Kidney capillary endothelial cell (primary cell): ENCODE results near the gene PAM.
"Not testable (repeated sequence)": the region's sequence is repeated elsewhere in the genome, so short reads cannot be mapped to it uniquely, and the experiment has no call there.

Source experiments
- DNase-seq: peaks from one replicate; pipeline ENCODE4 v3.0.0-alpha.2; 2018; ENCODE audit warnings: low spot score

Gene PAM

DNA sequence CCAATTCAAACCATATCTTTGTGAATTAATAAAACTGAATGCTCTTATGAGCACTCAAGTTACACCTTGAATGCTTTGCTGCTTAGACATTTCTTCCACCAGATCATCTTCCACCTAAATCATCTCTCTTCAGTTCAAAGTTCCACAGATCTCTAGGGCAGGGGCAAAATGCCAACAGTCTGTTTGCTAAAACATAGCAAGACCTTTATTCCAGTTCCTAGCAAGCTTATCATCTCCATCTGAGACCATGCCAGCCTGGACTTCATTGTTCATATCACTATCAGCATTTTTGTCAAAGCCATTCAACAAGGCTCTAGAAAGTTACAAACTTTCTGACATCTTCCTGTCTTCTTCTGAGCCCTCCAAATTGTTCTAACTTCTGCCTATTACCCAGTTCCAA, 245.0 kb downstream of the PAM start:
- DNase-seq = no peak

DNA sequence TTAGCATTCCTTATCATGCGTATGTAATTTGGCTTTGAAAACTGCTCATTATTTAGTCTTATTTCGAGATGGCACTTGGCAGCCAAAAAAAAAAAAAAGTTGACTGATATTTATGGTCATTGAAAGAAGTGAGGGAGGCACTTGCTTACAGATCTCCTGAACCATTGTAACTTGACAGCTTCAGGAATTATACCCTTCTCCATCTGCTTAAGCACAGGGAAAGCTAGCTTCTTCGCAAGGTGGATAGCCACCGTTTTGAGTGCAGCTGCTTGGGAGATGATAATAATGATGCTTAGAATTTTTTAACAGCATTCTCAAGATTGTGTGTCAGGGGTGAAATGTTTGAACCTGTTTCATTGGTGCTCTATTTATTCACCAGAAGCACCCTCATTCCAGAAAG, 248.8 kb downstream of the PAM start:
- DNase-seq = no peak

DNA sequence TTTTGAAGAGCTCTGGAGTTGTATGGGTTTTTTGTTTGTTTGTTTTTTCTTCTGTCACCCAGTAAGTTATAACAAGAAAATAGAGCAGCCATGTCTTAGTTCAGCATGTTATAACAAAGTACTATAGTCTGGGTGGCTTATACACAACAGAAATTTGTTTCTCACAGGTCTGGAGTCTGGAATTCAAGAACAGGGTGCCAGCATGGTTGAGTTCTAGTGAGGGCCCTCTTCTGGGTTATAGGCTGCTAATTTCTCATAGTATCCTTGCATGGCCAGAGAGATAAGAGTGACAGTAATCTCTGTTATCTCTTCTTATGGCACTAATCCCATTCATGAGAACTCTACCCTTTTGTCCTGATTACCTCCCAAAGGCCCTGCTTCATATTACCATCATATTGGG, 250.2 kb downstream of the PAM start:
- no peak for DNase-seq

DNA sequence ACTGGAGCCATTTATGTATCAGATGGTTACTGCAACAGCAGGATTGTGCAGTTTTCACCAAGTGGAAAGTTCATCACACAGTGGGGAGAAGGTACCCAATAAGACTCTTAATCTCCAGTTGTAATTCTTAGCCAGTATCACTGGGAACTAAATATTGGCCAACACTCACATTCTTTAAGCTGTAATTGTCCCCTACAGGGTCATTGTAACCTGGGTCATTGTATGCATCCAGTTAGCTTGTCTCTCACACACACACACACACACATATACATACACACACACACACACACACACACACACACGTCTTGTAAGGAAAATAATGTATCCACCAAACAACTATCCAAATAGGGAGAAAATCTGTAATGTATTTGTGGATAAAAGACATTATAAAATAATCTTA, 251.8 kb downstream of the PAM start:
- DNase-seq = no peak

DNA sequence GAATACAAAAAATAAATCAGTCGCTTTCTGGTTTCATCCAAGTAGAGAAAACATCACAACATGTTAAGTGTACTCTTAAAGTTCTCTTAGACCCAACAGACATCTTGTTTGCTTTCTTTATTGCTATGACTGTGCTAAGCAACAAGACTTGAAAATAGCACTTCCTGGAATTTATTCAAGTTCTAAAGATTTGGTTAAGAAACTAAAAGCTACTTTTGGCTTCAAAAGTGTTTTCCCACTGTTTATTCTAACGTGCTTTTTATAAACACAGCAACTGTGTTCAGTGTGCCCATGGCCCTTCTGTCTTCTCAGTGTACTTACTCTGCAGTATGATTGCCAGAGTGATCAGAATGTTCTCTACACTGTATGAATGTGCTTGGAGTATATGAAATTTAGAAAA, 255.1 kb downstream of the PAM start:
- no peak for DNase-seq

DNA sequence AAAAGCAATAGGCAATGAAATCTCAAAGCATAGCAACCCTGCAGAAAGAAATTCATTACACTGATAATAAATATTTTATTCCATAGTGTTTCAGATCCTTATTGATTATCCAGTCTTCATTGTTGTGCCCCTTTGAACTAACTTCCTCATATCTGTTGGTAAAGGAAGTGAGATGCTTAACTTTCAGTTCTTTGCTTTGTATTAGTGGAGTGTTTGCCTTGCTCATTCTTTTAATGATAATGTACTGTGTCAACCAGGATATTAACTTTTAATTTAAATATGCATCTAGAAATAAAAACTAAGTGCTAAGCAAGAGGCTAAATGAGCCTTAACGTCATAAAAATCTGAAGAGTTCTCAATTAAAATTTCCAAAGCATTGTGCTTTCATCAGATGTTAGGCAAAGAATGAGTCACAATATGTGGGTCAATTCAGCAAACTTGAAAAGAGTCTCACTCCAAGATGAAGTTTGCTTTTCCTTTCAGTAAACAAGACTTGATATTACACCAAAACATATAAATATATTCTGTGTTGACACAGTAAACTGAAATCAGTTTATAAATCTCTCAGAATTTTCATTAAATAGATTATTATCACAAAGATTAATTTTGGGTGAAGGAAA, 258.9 kb downstream of the PAM start:
- DNase-seq = no peak

DNA sequence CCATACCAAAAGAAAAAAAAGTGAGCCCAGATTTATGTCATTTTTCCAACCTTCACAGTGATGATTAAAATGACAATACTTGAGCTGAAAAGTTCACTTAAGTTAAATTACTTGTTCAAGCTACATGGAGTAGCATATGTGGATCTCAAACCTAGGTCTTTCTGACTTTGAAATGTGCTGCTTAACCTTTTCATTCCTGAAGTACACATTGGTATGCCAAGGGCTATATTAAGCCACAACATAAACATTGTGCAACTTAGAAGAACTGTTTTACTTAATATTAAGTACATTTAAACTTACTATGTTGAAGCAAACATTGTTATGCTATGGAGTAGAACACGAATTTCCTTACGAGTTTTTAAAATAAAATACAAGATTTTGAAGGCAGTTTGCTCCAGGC, 259.9 kb downstream of the PAM start:
- no peak for DNase-seq

DNA sequence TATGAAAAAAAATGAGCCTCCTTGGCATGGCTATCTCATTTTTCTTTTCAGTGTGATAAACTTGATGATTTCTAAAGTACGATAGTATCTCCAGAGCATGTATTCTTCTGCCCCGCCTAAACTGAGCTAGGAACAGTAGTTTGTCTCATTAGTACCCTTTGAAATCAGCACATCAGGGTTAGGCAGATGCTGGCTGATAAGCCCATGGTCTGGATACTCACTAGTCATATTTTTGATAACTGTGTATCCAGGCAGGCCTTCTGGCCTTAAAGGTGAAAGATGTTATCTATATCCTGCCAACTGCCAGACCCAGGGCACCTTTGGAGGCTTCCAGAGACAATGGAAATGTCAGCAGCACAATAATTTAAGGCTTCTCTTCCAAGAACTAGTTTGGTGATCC, 261.1 kb downstream of the PAM start:
- no peak for DNase-seq

DNA sequence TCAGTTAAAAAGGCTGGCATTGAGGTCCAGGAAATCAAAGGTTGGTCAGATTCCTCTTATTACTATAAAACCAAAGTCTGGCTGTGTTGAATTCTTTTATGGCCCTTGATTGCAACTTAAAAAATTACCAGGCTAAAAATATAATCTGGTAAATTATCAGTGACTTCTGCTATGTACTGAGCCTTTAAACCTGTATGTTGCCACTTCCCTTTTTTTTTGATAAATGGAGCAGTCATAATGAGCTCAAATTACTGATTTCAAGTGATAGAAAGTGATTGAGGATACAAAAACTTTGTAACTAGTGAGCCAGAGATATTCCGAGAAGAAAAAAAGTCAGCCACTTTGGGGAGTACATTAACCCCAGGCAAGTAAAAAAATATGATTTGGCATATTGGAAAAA, 264.7 kb downstream of the PAM start:
- DNase-seq = no peak

DNA sequence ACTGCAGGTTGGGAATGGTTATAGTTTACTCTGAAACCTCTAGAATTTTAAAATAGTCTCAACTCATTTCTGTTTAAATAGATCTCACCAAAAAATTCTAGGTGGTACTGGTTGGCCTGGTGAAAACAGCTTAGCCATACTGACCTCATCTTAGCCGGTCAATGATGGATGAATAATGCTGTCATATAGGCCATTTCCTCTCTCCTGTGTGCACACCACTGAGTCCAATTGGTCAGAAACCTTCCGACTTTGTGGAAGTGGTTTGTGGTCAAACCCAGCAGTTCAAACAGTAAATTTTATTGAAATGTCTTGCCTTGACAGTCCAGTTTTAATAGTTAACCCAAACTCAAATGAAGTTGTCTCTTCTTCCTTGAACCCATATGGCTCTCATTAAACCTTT, 266.2 kb downstream of the PAM start:
- DNase-seq = no peak

DNA sequence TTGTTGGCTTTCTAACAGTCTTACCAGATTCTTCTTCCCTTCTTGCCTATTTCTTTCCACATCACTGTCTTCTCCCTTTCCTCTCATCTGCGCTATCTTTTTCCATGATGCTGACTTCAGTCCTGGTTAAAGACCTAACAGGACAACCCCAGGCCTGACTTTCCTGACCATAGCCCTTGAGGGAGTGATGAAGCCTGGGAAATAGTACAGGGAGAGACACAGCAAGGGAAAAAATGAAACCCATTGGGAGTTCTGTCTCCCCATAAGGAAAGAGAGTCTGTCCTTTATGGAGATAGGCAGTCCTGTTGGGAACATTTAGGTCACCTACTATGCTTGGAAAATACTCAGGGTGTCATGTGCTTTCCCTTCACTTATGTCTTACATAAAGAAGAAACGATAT, 272.2 kb downstream of the PAM start:
- DNase-seq = no peak

DNA sequence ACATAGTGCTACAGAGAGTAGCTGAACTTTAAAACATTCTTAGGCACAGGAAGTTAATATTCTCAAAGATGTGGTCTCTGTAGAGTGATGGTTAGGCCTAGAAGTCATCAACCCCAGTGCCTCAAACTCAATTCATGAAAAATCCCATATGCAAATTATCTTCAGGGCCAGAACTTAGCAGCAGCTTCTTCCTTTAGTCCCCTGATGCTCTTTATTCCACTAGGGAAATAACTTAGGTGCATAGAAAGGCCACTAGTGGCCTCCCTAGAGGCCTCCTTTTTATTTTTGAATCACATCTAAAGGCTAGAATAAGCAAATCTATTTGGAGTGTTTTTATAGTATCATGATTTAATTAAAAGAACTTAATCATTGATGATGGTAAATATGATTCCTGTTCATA, 276.5 kb downstream of the PAM start:
- no peak for DNase-seq

DNA sequence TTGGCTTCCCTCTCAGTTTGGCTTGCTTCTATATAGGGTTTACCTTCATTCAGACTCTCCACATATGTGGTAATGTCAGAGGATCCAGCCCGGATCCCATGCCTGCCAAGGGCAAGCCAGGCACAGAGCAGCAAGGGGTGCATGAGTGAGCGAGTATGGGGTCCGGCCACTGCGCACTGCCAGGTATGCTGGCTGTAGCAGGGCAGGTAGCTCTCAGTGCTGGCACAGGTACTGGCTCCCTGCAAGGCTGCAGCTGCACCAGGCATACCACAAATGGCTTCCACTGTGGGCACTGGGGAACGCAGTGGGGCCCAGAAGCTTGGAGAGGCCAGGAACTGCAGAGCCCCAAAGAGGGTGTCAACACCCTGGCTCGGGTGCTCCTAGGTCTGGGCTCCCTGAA, 278.6 kb downstream of the PAM start:
- DNase-seq = no peak

DNA sequence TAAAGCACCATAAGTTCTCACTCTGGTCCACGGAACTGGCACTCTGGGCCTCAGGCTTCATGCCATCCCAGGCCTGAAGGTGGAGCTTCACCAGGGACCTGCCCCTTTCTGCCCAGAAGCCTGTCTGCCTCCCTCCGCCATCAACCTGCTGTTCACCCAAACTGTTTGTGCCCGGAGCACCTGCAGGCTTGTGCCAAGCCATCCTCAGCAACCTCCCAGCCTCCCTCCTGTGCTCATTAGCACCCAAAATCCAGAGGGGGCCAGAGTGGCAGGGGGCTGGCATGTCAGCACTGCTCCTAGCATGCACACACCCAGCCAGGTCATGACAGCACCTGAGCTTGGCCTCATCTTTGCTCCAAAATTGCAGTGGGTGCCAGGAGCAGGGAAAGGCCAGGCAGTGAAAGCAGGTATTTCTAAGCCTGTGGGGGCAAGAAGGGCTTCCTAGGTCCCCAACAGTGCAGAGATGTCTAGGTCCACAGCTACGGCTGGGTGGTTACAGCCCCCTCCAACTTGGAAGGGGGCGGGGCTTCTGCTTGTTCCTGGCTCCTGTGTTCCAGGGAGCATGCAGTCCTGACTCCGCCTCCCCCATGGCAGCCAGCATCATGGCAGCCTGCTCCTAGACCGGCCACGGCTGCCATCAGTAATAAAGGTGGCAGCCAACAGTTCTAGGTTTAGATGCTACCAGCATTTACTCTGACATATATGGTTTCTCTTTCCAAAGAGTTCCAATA, 279.7 kb downstream of the PAM start:
- no peak for DNase-seq

DNA sequence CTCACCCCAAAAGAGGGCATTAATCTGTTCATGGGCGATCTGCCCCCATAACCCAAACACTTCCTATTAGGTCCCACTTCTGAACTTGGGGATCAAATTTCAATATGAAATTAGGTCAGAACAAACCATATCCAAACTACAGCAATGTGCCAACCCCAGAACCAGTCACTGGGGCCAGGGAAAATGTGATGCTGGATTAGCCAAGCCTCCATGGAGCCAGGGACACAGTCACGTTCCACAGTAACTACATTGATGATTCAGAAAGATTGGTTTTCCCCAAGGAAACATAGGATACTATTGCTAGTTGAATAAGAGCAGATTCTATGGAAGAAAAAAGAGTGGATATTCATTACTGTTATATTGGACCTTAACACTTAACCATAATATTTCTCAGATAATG, 280.6 kb downstream of the PAM start:
- DNase-seq = no peak

DNA sequence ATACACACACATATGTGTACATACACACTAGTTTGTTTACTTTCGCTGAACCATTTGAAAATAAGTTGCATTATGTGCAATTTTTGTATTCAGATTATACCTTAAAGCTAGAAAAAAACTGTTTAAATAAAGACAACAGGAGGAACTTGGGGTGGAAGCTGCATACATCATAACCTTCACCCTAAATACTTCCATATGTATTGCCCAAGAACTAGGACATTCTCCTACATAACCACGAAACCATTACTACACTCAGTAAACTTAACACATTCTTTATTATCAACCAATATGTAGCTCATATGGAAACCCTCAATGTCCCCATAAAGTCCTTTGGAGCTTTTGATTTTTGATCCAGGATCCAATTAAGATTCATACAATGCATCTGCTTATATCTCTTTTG, 281.5 kb downstream of the PAM start:
- DNase-seq = no peak

DNA sequence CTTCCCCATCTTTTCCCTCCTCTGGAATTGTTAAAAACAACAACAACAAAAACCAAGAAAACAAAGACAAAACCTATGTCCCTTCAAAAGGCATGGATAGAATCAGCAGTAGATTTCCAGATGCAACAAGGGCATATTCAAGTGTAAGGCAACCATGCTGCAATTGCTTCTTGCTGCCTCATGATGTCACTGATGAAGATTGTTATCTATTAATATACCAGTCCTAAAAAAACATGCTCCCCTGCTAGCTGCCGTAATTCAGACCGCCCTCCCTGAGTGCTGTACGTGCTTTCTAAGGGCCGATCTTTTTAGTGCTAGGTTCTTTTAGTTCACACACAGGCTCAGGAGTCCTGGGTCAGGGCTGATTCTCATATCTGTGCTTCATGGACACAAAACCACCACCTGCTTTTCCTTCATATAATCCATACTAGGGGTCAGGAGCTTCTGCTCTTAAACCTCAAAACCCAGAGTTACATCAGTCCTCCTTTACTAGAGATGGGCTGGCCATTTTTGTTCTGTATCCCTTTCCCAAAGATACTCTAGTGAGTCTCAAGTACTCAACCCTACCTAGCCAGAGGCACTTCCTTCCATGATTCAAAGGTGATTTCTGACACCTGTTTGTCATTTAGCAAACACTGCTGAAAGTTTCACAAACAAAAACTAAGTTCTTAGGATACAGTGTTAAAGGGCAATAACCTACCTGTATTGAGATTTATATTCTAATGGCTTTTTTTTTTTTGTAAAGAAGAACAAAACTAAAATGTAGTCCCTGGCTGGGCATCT, 282.8 kb downstream of the PAM start:
- no peak for DNase-seq

DNA sequence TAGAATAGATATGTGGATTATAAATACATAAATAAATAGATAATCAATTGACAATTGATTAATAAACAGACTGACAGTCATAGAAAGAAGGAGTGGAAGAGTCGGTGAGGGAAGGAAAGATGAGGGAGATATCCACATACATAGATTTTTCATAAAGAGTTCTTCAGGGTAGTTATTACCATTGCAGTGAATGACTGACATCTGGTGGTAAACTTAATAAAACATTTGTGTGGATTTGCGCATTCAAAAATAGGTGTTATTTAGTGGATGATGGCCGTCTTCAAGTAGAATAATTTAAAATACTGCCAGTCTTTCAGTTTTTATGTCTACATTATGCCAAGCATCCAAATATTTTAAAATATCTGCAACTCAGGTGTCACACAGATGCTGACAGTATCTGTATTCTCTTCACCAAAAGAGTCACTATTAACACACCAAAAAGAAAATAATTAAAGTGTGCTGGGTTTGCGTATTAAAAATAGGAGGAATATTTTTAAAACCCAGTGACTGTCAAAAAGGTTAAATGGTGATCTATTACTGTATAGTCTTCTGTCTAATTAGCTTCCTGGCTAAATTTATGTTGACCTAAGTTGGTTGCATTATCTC, 286.1 kb downstream of the PAM start:
- DNase-seq = peak; percentile 57

DNA sequence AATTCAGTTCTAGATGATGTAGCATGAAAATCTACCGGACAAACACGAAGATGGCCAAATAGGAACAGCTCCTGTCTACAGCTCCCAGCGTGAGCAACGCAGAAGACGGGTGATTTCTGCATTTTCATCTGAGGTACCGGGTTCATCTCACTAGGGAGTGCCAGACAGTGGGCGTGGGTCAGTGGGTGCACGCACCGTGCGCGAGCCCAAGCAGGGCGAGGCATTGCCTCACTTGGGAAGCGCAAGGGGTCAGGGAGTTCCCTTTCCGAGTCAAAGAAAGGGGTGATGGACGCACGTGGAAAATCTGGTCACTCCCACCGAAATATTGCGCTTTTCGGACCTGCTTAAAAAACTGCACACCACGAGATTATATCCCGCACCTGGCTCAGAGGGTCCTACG, 291.6 kb downstream of the PAM start:
- not testable (repeated sequence) for DNase-seq

DNA sequence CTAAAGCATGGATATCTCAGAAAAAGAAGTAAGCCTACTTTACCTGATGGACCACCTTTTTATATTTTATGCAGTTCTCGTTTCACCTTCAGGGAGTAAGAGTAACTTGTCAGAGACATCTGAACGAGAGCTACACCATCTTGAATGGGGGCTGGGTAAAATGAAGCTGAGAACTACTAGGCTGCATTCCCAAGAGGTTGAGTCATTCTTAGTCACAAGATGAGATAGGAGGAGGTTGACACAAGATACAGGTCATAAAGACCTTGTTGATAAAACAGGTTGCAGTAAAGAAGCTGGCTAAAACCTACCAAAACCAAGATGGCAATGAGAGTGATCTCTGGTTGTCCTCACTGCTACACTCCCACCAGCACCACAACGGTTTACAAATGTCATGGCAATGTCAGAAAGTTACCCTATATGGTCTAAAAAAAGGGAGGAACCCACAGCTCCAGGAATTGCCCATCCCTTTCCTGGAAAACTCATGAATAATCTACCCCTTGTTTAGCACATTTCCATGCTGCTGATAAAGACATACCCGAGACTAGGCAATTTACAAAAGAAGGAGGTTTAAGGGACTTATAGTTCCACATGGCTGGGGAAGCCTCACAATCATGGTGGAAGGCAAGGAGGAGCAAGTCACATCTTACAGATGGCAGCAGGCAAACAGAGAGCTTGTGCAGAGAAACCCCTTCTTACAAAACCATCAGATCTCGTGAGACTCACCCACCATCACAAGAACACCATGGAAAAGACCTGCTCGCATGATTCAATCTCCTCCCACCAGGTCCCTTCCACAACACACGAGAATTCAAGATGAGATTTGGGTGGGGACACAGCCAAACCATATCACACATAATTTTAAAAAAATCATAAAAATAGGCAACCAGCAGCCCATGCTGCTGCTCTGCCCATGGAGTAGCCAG, 302.4 kb downstream of the PAM start:
- DNase-seq = peak; percentile 10

DNA sequence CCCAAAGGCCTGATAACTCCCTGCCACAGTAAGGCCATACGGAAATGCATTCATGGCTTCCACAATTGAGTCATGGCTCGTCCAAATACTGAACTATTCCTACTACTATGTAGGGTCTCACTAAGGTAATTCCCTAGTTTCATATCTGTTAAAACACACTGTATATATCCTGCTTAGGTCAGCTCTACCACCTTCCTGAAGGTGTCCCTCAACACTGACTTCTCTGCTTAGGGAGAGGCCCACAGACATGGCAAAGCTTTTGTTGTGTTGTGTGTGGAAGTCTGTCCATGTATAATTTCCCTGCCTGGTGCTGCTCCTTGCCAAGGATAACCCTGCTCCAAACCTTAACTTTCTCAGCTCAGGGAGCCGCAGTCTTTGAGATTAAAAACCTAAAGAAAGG, 304.4 kb downstream of the PAM start:
- no peak for DNase-seq

DNA sequence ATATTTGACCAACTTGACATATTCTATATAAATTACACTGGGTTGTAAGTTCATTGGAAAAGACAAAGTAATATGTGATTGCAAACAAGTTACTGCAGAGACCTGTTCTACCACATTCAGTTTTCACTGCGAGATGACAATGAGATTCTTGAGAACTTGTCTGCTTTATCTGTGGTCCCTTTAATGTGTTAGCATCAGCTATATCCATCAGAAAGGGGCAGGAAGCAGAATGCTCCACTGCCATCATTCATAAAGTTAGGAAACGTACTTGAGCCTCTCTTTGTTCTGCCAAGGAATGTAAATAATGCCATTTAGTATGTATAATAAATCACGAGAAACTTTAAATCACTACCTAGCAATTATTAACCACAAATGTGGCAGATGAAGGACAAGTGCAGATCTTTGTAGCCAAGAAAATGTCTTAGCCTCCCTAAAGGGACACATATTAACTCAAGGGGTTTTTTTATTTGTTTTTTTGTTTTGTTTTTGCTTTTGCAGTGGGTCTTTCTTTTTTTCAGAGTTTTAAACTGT, 305.4 kb downstream of the PAM start:
- no peak for DNase-seq
